GM12801 (cell line): ENCODE results near the gene CCL21.

Experiments
- CTCF ChIP-seq: IDR thresholded peaks from one replicate; pipeline ENCODE4 v1.5.1; 2011; ENCODE audit warnings: control low read depth; ENCODE audit not compliant: insufficient read length; ENCODE audit errors: extremely low read depth

CCL21 gene

GRCh38 chr9:34688329-34689115 lies 21.4 kb downstream of the CCL21 start:
- TF ChIP-seq CTCF: no peak

- TF ChIP-seq CTCF: no peak
These were observed 22.5 kb downstream of the CCL21 start for GRCh38 chr9:34687276-34688030.

GRCh38 chr9:34686732-34687131 lies 23.2 kb downstream of the CCL21 start:
- TF ChIP-seq CTCF: no peak

GRCh38 chr9:34686231-34686630 lies 23.7 kb downstream of the CCL21 start:
- no peak for TF ChIP-seq CTCF

GRCh38 chr9:34685591-34685990 lies 24.3 kb downstream of the CCL21 start:
- TF ChIP-seq CTCF: no peak

- no peak for TF ChIP-seq CTCF
These were observed 25.1 kb downstream of the CCL21 start for GRCh38 chr9:34684816-34685215.

GRCh38 chr9:34684145-34684544 lies 25.8 kb downstream of the CCL21 start:
- TF ChIP-seq CTCF: no peak
